GM12878 (cell line): ENCODE measurements around the gene HSD17B12. TPM values are rescaled to one million over a fixed set of nuclear protein-coding genes. Genes with fewer than 3 reads are reported as not detected.

ENCODE experiments used
- ATAC-seq: fragments of 200-7000 bp; cut with Tn5 transposase; 3 replicates; pipeline ENCODE4 v1.9.1; 2020; ENCODE audit warnings: mild to moderate bottlenecking, moderate library complexity
- BruUV-seq: library from RNA; stranded (reverse); fragments of 400-500 nt; replicated peaks from 2 replicates; lab custom pipeline; 2021; lab: Mats Ljungman, UMichigan
- CTCF ChIA-PET: fragments of 300-600 bp; sonication (Branson Sonifier 250); formaldehyde crosslinking; extraction: SDS; loops from one replicate; lab custom pipeline; 2021; ENCODE audit warnings: inconsistent platforms; lab: Yijun Ruan, JAX
- POLR2A ChIA-PET: fragments of 350-600 bp; formaldehyde crosslinking; extraction: SDS; loops from one replicate; lab custom pipeline; 2021; ENCODE audit warnings: inconsistent platforms; lab: Charles Lee
- RAD21 ChIA-PET: fragments of 300-600 bp; sonication (Branson Sonifier 250); formaldehyde crosslinking; loops from one replicate; lab custom pipeline; 2023; ENCODE audit warnings: antibody characterized with exemption; ENCODE audit not compliant: unreplicated experiment; lab: Charles Lee
- SMC1A ChIA-PET: fragments of 300-600 bp; sonication (Branson Sonifier 250); formaldehyde crosslinking; loops from one replicate; lab custom pipeline; 2023; ENCODE audit not compliant: unreplicated experiment, uncharacterized antibody; lab: Charles Lee
- DNase-seq: peaks from one replicate; pipeline ENCODE4 v3.0.0-alpha.2; 2011; ENCODE audit warnings: low read depth, low spot score
- FAIRE-seq: peaks from 3 replicates; lab custom pipeline; 2011; peaks lifted over from hg19 to GRCh38; lab: Jason Lieb, UNC
- H2AFZ ChIP-seq: 2 replicates; pipeline ENCODE4 v1.6.0; 2011; ENCODE audit warnings: low read depth, low read length, control low read depth; ENCODE audit not compliant: control insufficient read depth
- H3K27ac ChIP-seq: 2 replicates; pipeline ENCODE4 v1.5.1; 2011; ENCODE audit warnings: control low read depth; ENCODE audit not compliant: control insufficient read depth, insufficient read depth
- H3K27me3 ChIP-seq, 2 experiments: replicated peaks in 1 of 2; 2 replicates each; pipeline versions ENCODE4 v1.6.0 to v1.6.1; 2011; ENCODE audit warnings: low read length in 1 of 2; ENCODE audit not compliant: control insufficient read depth in 2 of 2, insufficient read depth in 2 of 2
- H3K36me3 ChIP-seq, 2 experiments: 2 replicates each; pipeline ENCODE4 v1.5.1; 2011; ENCODE audit warnings: low read length in 1 of 2; ENCODE audit not compliant: control insufficient read depth in 2 of 2, insufficient read depth in 2 of 2
- H3K4me1 ChIP-seq: 2 replicates; pipeline ENCODE4 v1.6.1; 2011; ENCODE audit warnings: mild to moderate bottlenecking, low read length, moderate library complexity, mixed read lengths; ENCODE audit not compliant: control insufficient read depth, insufficient read depth
- H3K4me2 ChIP-seq: 2 replicates; pipeline ENCODE4 v1.6.0; 2011; ENCODE audit warnings: control low read depth; ENCODE audit not compliant: control insufficient read depth, insufficient read depth
- H3K4me3 ChIP-seq: fragments of 200-600 bp; sonication (generic); 2 replicates; pipeline ENCODE4 v1.5.1; 2016
- H3K79me2 ChIP-seq: 2 replicates; pipeline ENCODE4 v1.6.0; 2011; ENCODE audit warnings: low read length; ENCODE audit not compliant: control insufficient read depth, insufficient read depth
- H3K9ac ChIP-seq: 2 replicates; pipeline ENCODE4 v1.8.0; 2011; ENCODE audit warnings: low read length, control low read depth, mixed read lengths; ENCODE audit not compliant: control insufficient read depth, insufficient read depth
- H3K9me3 ChIP-seq: replicated peaks from 3 replicates; pipeline ENCODE4 v1.5.1; 2011; ENCODE audit warnings: mild to moderate bottlenecking, low read length; ENCODE audit not compliant: control insufficient read depth, insufficient read depth
- H4K20me1 ChIP-seq: 2 replicates; pipeline ENCODE4 v1.6.0; 2011; ENCODE audit not compliant: control insufficient read depth, insufficient read depth
- ATF7 ChIP-seq: fragments of 450-650 bp; IDR thresholded peaks from 2 replicates; pipeline ENCODE4 v1.6.1; 2016; ENCODE audit warnings: low read depth, mild to moderate bottlenecking
- BHLHE40 ChIP-seq, 2 experiments: fragments of 450-650 bp in 1 of 2; IDR thresholded peaks; 2 replicates each; pipeline ENCODE4 v1.6.1; 2011 to 2017; ENCODE audit warnings: low read depth in 2 of 2, borderline replicate concordance in 1 of 2, improper control_type of control experiment in 1 of 2, low read length in 1 of 2, mild to moderate bottlenecking in 1 of 2
- DPF2 ChIP-seq: fragments of 450-650 bp; IDR thresholded peaks from 2 replicates; pipeline ENCODE4 v1.6.1; 2017; ENCODE audit warnings: mild to moderate bottlenecking
- E2F8 ChIP-seq: fragments of 450-650 bp; IDR thresholded peaks from 2 replicates; pipeline ENCODE4 v1.6.1; 2018; ENCODE audit warnings: mild to moderate bottlenecking, low read depth, moderate library complexity; ENCODE audit not compliant: partially characterized antibody
- JUNB ChIP-seq: IDR thresholded peaks from 2 replicates; pipeline ENCODE4 v1.6.1; 2016; ENCODE audit warnings: antibody characterized with exemption, mild to moderate bottlenecking
- NFXL1 ChIP-seq: fragments of 450-650 bp; IDR thresholded peaks from 2 replicates; pipeline ENCODE4 v1.6.1; 2017; ENCODE audit warnings: antibody characterized with exemption, mild to moderate bottlenecking, borderline replicate concordance
- NFYB ChIP-seq: IDR thresholded peaks from 2 replicates; pipeline ENCODE4 v1.6.1; 2011; ENCODE audit warnings: low read depth, mild to moderate bottlenecking, low read length, improper control_type of control experiment, moderate library complexity; ENCODE audit not compliant: insufficient read depth
- RAD51 ChIP-seq: fragments of 450-650 bp; IDR thresholded peaks from 2 replicates; pipeline ENCODE4 v1.6.1; 2016; ENCODE audit warnings: moderate library complexity, mild to moderate bottlenecking, inconsistent platforms
- RBBP5 ChIP-seq: fragments of 200-600 bp; sonication (generic); conservative IDR thresholded peaks from 2 replicates; pipeline ENCODE4 v1.6.1; 2016
- RUNX3 ChIP-seq: IDR thresholded peaks from 2 replicates; pipeline ENCODE4 v1.6.1; 2012; ENCODE audit warnings: low read length, inconsistent platforms
- SUPT20H ChIP-seq: IDR thresholded peaks from 2 replicates; pipeline ENCODE4 v1.6.1; 2011; ENCODE audit warnings: low read depth, mild to moderate bottlenecking, low read length, moderate library complexity, borderline replicate concordance; ENCODE audit not compliant: control insufficient read depth
- ZBTB11 ChIP-seq: fragments of 450-650 bp; formaldehyde crosslinking; IDR thresholded peaks from 2 replicates; pipeline ENCODE4 v1.5.0; 2022; ENCODE audit warnings: mild to moderate bottlenecking, missing genetic modification characterization
- WGBS: methylation state at CpG from one replicate; pipeline ENCODE4 v1.1.6; 2016; ENCODE audit warnings: low lambda C conversion rate; ENCODE audit not compliant: insufficient replicate concordance, insufficient coverage; ENCODE audit errors: missing lambda C conversion rate; 5-methylcytosine and 5-hydroxymethylcytosine counted together
- in situ Hi-C: fragments of 300-500 bp; cut with MboI; formaldehyde crosslinking; loops from 9 replicates; pipeline ENCODE4 v1.14.3; 2018; ENCODE audit warnings: mixed read lengths
- intact Hi-C: fragments of 100-400 bp; cut with micrococcal nuclease; formaldehyde crosslinking; loops from one replicate; pipeline ENCODE4 v1.14.2; 2022; ENCODE audit not compliant: unreplicated experiment
- polyA plus RNA-seq, 11 experiments: library from polyadenylated mRNA; depleted of rRNA in 4 of 11; unstranded in 6 of 11; stranded (reverse) in 5 of 11; fragments of >200 nt; fragmentation: Nextera tagmentation in 4 of 11; fragmentation: Illumina TruSeq in 1 of 11; extraction: Ambion mirVana in 4 of 11; extraction: Trizol in 1 of 11; gene quantifications; 1 replicate in 1 of 11; 2 replicates in 10 of 11; pipeline versions ENCODE4 v1.2.1 to v1.2.3, GENCODE V29; 2011 to 2016; ENCODE audit warnings: inconsistent platforms in 2 of 11, missing spikeins in 2 of 11, low read depth in 1 of 11
- total RNA-seq, 4 experiments: library from RNA; depleted of rRNA in 3 of 4; stranded (reverse); fragments of >200 nt in 3 of 4; fragmentation: Illumina TruSeq in 1 of 4; extraction: Trizol in 1 of 4; gene quantifications; 2 replicates each; pipeline versions ENCODE4 v1.2.1 to v1.2.3, GENCODE V29; 2013 to 2021

HSD17B12 gene
- total and polyA plus RNA-seq, 10 of the 15 experiments (the other 5 are each of a cell fraction or from before 2014, with no cell fraction given): 23.6 to 88.0 (median 64.7) TPM

- in situ Hi-C loops: no loop called here
- DNase-seq (no peak), ATAC-seq (no peak), FAIRE-seq (no peak)
- TF ChIP-seq RBBP5 (no peak), JUNB (no peak), SUPT20H (no peak), NFXL1 (no peak), RAD51 (no peak), ATF7 (no peak), RUNX3 (no peak), ZBTB11 (CRISPR knock-in tag) (no peak), E2F8 (no peak), NFYB (no peak), DPF2 (no peak), BHLHE40 (IDR thresholded peaks at IDR 0.05; ENCODE audit: borderline replicate concordance in 1 of 2, low read depth in 2 of 2, low read length in 1 of 2) (no peak)
- POLR2A ChIA-PET: interaction anchor here (1.2 kb wide), 1 partner anchor 14 kb away, joined by 3 read pairs; no protein-coding TSS in a partner anchor
- SMC1A ChIA-PET: interaction anchor here (0.7 to 1.4 kb wide), 2 partner anchors 14 to 130 kb away, joined by 4 to 8 read pairs; no protein-coding TSS in a partner anchor
- H3K9ac ChIP-seq: no peak overlapping the region
- H3K27ac ChIP-seq: no peak overlapping the region
- intact Hi-C loops: no loop called here
- RAD21 ChIA-PET: no interaction called here
- WGBS: 100% methylated on average over 1 of the region's 1 CpG
- H3K4me3 ChIP-seq: no peak overlapping the region
- peaks cover 1% of the 10 kb centered on the region for H3K9me3 ChIP-seq
- H3K4me1 ChIP-seq: peaks cover 1% of the 10 kb centered on the region; the same call in 1 of the 2 replicates
- no peak overlapping the region for H3K4me2 ChIP-seq
- H4K20me1 ChIP-seq: no peaks in the 10 kb centered on the region
- no TSS peak for BruUV-seq
- no peaks in the 10 kb centered on the region for H3K27me3 ChIP-seq
- CTCF ChIA-PET: interaction anchor here (1.0 kb wide), 1 partner anchor 18 kb away, joined by 3 read pairs; no protein-coding TSS in a partner anchor
- no peaks in the 10 kb centered on the region; a peak in 1 of 4 replicates for H3K36me3 ChIP-seq
- H2AFZ ChIP-seq: no peak overlapping the region
- peaks cover 9% of the 10 kb centered on the region for H3K79me2 ChIP-seq
These were observed 19.3 kb downstream of the HSD17B12 start for GRCh38 chr11:43699870-43700269.
